WI38 (cell line): ENCODE data around the gene OPN1SW.

Source experiments
- H3K4me3 ChIP-seq: 2 replicates; pipeline ENCODE4 v1.5.1; 2011; ENCODE audit warnings: low read depth, mild to moderate bottlenecking, control low read depth, low read length
- TF ChIP-seq, protein P1 (sequence below): IDR thresholded peaks from 2 replicates; pipeline ENCODE4 v1.5.1; 2012; ENCODE audit warnings: low read depth, mild to moderate bottlenecking, control low read depth, low read length

Gene OPN1SW

DNA sequence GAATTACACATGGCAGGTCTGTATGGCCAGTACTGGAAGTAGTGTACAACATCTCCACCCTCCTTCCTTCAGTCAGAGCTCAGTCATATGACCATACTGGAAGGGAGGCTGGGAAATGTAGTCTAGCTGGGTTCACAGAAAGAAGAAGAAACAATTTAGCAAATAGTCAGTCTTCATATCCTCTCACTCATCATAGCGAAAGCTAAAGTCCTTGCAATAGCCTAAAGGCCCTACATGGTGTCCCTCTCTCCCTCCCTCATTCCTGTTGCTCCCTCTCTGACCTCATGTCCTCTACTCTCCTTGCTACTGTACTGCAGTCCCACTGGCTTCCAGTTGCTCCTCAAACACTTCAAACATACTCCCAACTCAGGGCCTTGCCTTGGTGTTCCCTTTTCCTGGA is 40.7 kb downstream of the OPN1SW start:
- H3K4me3 ChIP-seq: no peak overlapping the region
- TF ChIP-seq, protein P1, sequence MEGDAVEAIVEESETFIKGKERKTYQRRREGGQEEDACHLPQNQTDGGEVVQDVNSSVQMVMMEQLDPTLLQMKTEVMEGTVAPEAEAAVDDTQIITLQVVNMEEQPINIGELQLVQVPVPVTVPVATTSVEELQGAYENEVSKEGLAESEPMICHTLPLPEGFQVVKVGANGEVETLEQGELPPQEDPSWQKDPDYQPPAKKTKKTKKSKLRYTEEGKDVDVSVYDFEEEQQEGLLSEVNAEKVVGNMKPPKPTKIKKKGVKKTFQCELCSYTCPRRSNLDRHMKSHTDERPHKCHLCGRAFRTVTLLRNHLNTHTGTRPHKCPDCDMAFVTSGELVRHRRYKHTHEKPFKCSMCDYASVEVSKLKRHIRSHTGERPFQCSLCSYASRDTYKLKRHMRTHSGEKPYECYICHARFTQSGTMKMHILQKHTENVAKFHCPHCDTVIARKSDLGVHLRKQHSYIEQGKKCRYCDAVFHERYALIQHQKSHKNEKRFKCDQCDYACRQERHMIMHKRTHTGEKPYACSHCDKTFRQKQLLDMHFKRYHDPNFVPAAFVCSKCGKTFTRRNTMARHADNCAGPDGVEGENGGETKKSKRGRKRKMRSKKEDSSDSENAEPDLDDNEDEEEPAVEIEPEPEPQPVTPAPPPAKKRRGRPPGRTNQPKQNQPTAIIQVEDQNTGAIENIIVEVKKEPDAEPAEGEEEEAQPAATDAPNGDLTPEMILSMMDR: no peak

DNA sequence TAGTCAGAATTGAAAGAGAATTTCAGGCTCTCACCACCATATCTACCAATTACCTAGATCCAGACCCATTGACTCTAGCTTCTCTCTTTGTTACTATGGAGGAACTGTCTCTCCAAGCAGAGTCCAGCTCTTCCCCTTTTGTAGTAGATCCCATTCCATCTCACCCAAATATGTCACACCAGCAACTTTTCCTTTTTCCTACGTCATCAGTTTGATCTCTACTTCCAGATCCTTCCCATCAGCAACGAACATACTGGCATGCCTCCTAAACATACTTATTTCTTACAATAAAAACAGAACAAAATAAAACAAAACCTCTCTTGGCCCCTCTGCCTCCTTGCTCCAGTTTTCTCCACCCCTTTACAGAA is 42.3 kb downstream of the OPN1SW start:
- no peak overlapping the region for H3K4me3 ChIP-seq
- TF ChIP-seq, protein P1: no peak

DNA sequence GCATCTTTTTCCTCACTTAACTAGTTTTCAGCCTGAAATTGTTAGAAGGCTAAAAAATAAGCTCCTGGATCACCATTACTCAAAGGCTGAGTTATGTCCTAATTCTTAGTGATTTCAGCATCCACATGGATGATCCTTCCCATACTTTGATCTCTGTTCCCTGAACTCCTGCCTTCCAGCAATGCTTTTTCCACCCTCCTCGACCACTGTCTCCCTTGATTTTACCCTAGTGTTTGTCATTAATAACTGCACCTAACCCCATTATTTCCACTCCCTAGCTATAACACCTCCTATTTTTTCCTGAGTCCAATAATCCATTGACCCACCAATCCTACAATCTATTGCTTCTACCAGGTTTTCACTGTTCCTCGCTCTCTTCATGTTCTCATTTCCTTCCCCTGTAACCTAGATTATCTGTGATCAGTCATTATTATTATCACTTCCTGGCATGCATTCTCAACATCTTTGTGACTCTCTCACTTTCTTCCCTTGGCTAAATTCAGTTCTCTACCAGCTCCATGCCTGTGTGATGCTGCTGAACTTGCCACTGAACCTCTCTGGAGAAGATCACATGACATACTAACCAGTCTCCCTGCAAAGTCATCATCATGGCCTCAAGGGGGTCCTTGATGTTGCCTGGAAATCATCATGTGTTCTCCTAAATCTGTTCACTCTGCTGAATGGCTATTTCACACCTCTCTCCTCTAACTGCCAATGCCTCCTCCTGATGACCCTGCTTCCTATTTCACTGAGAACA is 42.9 kb downstream of the OPN1SW start:
- TF ChIP-seq, protein P1: no peak
- H3K4me3 ChIP-seq: no peak overlapping the region

DNA sequence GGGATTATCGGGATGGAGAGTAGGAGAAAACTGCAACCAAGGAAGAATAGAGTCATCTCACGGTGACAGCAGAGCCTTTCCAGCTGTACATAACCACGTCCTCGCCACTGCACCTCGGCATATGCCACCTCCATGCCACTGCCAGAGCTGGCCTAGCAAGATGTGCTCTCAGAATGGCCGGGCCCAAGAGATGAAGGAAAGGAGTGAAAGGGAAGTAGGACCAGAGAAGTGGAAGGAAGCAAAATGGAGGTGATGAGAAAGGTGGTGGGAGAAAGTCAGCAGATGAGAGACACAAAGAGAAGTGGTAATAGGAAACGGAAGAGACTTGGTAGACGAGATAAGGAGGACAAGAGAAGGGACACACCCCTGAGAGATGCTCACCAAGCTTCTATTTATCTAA is 44.4 kb downstream of the OPN1SW start:
- H3K4me3 ChIP-seq: no peak overlapping the region
- TF ChIP-seq, protein P1: no peak

DNA sequence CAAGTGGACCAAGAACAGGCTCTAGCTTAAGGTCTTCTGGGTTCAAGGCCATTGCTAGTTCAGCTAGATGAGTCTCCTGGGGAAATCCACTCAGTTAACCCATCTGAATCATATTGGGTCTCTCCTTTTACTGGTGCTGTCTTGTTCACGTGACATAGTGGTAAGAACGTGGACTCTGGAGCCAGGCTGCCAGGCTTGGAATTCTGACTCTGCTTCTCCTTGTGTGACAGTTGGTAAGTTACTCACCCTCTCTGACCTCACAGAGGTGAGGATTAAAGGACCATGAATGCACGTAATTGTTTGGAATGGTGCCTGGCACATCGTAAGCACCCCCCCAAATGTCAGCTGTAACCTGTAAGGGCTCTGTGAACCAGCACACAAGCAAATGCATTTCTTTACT is 46.1 kb downstream of the OPN1SW start:
- no peak overlapping the region for H3K4me3 ChIP-seq
- TF ChIP-seq, protein P1: no peak

DNA sequence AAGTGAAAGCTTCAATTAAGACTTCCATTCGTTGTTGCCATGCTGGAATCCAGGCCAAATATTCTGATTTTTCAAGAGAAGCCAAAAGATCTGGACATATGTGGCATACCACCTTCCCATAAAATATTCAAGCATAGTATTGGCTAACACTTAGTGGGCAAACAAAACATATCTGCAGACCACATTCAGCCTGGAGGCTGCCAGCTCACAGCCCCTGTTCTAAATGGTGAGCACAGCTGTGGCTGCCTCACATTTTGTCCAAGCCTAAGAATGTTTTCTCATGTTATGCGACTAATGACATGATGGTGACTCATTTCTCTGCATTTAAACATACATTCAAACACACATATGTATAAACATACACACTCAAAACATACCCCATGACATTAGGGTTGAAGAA is 47.0 kb downstream of the OPN1SW start:
- TF ChIP-seq, protein P1: no peak

DNA sequence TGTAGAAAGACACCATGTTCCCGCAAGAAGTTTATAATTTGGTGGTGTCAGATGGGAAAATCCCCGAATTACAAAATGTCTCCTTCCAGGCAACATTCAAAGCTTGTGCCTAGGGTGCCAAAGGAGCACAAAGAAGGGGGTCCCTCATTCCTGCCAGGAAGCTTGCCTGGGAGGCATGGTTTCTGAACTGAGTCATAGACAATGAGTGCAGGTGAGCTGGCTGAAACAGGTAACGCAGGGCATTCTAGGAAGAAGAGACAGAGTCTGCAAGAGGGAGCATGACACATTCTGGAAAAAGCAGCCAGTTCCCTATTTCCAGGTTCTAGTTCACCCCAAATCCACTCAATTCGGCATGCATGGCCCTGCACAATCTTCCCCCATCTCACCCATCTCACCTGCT is 48.4 kb downstream of the OPN1SW start:
- H3K4me3 ChIP-seq: no peak overlapping the region
- TF ChIP-seq, protein P1: no peak

More for the DNA sequence above, 47.0 kb downstream of the OPN1SW start:
- H3K4me3 ChIP-seq: no peak overlapping the region
